Astrocyte of the cerebellum (primary cell): Measurements from ENCODE around the gene ZNF33A.

Experiments used
- DNase-seq: peaks from one replicate; pipeline ENCODE4 v3.0.0-alpha.2; 2011; ENCODE audit warnings: low read depth
- H3K4me3 ChIP-seq: 2 replicates; pipeline ENCODE4 v1.5.1; 2011; ENCODE audit warnings: mild to moderate bottlenecking, low read depth, low read length, moderate library complexity
- in situ Hi-C: cut with HindIII; loops from 2 replicates; pipeline ENCODE4 v1.10.0; 2017; ENCODE audit warnings: low sequenced_read_pairs
- TF ChIP-seq, protein P1 (sequence below): IDR thresholded peaks from 2 replicates; pipeline ENCODE4 v1.5.1; 2012; ENCODE audit warnings: low read length, low read depth, moderate library complexity, mild to moderate bottlenecking; ENCODE audit errors: missing control alignments

Gene ZNF33A

DNA sequence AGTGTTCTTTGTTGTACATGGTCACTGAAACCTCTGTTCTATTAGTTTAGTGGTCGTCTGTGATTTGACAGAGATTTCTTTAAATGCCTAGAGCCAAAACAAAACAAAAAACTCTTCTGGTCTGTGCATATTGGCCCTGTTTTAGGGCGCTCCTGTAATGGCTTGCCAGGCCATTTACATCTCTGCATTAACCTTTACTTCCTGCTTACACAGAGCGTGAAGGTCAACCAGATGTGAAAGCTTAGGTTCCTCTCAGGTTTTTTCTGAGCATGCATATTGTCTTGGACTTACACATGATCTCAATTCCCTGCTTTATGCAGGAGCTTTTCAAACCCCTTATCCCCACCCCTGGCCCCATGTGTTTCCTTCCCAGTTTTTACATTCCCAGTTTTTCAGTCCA, 93.3 kb downstream of the ZNF33A start:
- in situ Hi-C loops: no loop called here

DNA sequence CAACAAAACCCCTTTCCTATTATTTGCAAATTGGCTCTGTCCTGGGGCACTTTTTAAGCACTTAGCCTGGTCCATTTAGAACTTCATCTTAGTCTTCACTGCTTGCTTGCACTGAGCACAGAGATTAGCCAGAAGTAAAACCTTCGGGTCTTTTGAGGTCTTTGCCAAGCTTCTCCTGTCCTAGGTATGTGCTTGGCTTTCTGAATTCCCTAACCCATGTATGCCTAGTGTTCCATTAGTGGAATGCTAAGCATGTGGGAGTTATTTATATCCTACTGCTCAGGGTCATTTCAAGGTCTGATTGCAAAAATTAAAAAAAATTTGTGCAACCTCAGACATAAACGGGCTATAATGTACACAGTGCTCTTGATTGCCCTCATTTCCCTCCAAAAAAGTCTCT, 101.7 kb downstream of the ZNF33A start:
- DNase-seq: no peak
- H3K4me3 ChIP-seq: no peak overlapping the region
- TF ChIP-seq, protein P1, sequence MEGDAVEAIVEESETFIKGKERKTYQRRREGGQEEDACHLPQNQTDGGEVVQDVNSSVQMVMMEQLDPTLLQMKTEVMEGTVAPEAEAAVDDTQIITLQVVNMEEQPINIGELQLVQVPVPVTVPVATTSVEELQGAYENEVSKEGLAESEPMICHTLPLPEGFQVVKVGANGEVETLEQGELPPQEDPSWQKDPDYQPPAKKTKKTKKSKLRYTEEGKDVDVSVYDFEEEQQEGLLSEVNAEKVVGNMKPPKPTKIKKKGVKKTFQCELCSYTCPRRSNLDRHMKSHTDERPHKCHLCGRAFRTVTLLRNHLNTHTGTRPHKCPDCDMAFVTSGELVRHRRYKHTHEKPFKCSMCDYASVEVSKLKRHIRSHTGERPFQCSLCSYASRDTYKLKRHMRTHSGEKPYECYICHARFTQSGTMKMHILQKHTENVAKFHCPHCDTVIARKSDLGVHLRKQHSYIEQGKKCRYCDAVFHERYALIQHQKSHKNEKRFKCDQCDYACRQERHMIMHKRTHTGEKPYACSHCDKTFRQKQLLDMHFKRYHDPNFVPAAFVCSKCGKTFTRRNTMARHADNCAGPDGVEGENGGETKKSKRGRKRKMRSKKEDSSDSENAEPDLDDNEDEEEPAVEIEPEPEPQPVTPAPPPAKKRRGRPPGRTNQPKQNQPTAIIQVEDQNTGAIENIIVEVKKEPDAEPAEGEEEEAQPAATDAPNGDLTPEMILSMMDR: no peak
- in situ Hi-C loops: no loop called here

More for the DNA sequence above, 93.3 kb downstream of the ZNF33A start:
- no peak overlapping the region for H3K4me3 ChIP-seq
- no peak for DNase-seq
- TF ChIP-seq, protein P1: no peak
